Measurements from ENCODE around the gene DMGDH.
A peak's percentile ranks its signal among the peaks of the same experiment; 100 is the strongest.
"Not testable (repeated sequence)": the region's sequence is repeated elsewhere in the genome, so short reads cannot be mapped to it uniquely, and the experiment has no call there.

DMGDH gene

GRCh38 chr5:79008362-79008761 lies 61.1 kb downstream of the DMGDH start:
- no peak for DNase-seq

GRCh38 chr5:79007872-79008271 lies 61.6 kb downstream of the DMGDH start:
- no peak for DNase-seq

GRCh38 chr5:79005936-79006631 lies 63.4 kb downstream of the DMGDH start:
- no peak for DNase-seq

GRCh38 chr5:79005151-79005550 lies 64.3 kb downstream of the DMGDH start:
- DNase-seq, result no peak

- DNase-seq, result no peak
These were observed 67.1 kb downstream of the DMGDH start for GRCh38 chr5:79002374-79002773.

- no peak for DNase-seq
These were observed 68.0 kb downstream of the DMGDH start for GRCh38 chr5:79001471-79001870.

- DNase-seq, result no peak
These were observed 72.4 kb downstream of the DMGDH start for GRCh38 chr5:78997090-78997489.

GRCh38 chr5:78995521-78996007 lies 73.9 kb downstream of the DMGDH start:
- no peak for DNase-seq

- no peak for DNase-seq
These were observed 76.3 kb downstream of the DMGDH start for GRCh38 chr5:78993165-78993564.

GRCh38 chr5:78992146-78992545 lies 77.3 kb downstream of the DMGDH start:
- DNase-seq, result no peak

GRCh38 chr5:78989080-78989479 lies 80.4 kb downstream of the DMGDH start:
- no peak for DNase-seq

GRCh38 chr5:78985725-78986223 lies 83.7 kb downstream of the DMGDH start:
- DNase-seq, result no peak

GRCh38 chr5:78985116-78985724 lies 84.3 kb downstream of the DMGDH start, which contains the start of gene ARSB:
Gene ARSB (minus strand): TSS chr5:78985310. CDS start chr5:78985248, 62 bp downstream.
- DNase-seq, result no peak

GRCh38 chr5:78984439-78985115 lies 84.9 kb downstream of the DMGDH start:
- peak; percentile 69 for DNase-seq

GRCh38 chr5:78983601-78984438 lies 85.7 kb downstream of the DMGDH start:
- DNase-seq, result no peak

- not testable (repeated sequence) for DNase-seq
These were observed 86.3 kb downstream of the DMGDH start for GRCh38 chr5:78983194-78983593.

- DNase-seq, result no peak
These were observed 89.6 kb downstream of the DMGDH start for GRCh38 chr5:78979909-78980308.

GRCh38 chr5:78979117-78979742 lies 90.2 kb downstream of the DMGDH start:
- DNase-seq, result no peak

GRCh38 chr5:78975035-78975434 lies 94.4 kb downstream of the DMGDH start:
- no peak for DNase-seq

- no peak for DNase-seq
These were observed 94.9 kb downstream of the DMGDH start for GRCh38 chr5:78974601-78975000.

- no peak for DNase-seq
These were observed 95.5 kb downstream of the DMGDH start for GRCh38 chr5:78974011-78974410.
